ENCODE measurements around the gene CDON. TPM values are rescaled to one million over a fixed set of nuclear protein-coding genes. Genes with fewer than 3 reads are reported as not detected.

Gene CDON
- total RNA-seq, 2 donors from 2014 or later: 17.6 to 21.9 TPM

DNA sequence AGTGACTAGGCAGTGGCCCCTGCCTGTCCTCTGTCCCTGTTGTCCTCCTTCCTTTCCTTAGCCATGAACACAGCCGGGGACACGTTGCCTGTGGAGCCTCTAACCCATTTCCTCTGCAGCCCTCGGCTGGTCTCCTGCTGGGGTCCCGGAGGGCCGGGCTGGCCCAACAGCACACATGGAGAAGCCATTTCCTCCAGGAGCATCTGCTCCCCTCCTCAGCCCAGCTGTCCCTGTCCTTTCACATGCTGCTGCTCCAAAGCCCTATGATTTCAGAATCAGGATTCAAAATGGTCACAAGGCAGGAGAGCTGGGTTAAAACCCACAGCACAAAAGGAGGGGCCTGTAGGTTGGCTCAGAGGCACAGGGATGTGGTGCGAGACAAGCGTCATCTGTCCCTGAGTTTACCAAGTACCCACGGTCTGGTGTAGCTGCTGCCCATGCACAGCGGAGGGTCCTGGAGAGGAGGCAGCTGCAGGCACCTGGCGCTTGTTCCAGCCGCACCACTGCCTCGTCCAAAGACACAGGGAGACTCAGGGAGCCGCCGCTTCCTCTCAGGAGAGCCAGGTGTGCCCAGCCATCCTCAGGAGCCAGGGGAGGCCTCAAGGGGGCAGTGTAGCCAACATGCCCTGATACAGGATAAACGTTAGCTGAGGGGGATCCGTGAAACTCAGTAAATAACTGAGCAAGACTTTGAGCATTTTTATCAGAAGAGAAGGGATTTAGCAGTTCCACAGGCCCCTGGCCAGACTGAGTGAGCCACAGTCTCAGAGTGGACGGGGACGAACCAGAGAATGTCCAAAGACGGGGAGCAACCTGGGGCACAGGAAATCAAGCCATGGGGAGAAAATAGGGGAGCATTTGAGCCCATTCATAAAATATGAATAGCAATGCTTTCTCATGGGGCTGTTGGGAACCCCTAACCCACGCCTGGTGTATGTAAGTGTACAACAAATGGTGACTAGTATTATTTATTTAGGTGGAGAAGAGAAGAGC is 120.8 kb downstream of the CDON start:
- Histone ChIP-seq H3K9me3 (no peaks in the 10 kb centered on the region), H3K27ac (peak overlapping the region in 1 of 2 donors; percentile 5), H3K4me1 (peaks cover 0 to 13% of the 10 kb centered on the region in 2 donors), H3K36me3 (no peaks in the 10 kb centered on the region), H3K27me3 (no peaks in the 10 kb centered on the region), H3K4me3 (no peak overlapping the region)
- peak; percentile 68 for DNase-seq (ENCODE audit: low spot score)
- TF ChIP-seq, protein P1, sequence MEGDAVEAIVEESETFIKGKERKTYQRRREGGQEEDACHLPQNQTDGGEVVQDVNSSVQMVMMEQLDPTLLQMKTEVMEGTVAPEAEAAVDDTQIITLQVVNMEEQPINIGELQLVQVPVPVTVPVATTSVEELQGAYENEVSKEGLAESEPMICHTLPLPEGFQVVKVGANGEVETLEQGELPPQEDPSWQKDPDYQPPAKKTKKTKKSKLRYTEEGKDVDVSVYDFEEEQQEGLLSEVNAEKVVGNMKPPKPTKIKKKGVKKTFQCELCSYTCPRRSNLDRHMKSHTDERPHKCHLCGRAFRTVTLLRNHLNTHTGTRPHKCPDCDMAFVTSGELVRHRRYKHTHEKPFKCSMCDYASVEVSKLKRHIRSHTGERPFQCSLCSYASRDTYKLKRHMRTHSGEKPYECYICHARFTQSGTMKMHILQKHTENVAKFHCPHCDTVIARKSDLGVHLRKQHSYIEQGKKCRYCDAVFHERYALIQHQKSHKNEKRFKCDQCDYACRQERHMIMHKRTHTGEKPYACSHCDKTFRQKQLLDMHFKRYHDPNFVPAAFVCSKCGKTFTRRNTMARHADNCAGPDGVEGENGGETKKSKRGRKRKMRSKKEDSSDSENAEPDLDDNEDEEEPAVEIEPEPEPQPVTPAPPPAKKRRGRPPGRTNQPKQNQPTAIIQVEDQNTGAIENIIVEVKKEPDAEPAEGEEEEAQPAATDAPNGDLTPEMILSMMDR (IDR thresholded peaks at IDR 0.05): peak; percentile 45 to 75

DNA sequence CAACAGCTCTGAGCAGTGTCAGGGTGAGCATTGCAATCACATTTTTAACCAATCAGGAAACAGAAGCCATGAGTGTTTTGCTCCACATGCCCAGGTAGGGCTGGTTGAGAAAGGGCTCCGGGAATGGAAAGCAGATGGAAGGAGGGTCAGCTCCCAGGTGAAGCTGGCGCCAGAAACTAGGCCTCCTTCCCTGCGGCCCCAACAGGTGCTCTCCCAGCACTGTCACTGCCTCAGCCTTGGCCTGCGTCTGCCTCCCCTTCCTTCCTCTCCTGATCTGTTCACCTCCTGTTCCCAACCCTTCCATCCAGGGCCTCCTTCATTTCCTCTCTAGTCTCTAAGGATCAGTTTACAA is 121.4 kb downstream of the CDON start:
- no peaks in the 10 kb centered on the region for H3K9me3 ChIP-seq
- peaks cover 0 to 13% of the 10 kb centered on the region in 2 donors for H3K4me1 ChIP-seq
- no peaks in the 10 kb centered on the region for H3K36me3 ChIP-seq
- DNase-seq (ENCODE audit: low spot score): peak; percentile 18
- no peak overlapping the region for H3K4me3 ChIP-seq
- TF ChIP-seq, protein P1 (IDR thresholded peaks at IDR 0.05): no peak
- peak overlapping the region in 1 of 2 donors; percentile 5 for H3K27ac ChIP-seq
- H3K27me3 ChIP-seq: no peaks in the 10 kb centered on the region

DNA sequence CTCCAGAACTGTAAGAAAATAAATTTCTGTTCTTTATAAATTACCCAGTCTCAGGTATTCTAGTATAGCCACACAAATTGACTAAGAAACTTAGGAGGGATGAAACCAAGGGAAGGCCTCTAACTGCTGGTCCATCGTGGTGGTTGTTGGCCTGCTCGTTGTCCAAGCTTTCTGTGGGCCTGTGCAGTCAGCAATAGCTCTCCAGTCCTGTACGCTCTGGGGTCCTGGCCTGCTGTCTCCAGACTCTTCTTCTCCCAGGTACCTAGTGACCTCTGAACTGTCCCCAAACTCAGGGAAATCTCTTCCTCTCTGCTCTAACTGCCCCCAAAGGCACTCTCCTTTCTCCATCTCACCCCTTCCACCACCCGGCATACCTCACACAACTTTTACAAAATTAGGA is 122.5 kb downstream of the CDON start:
- peaks cover 0 to 13% of the 10 kb centered on the region in 2 donors for H3K4me1 ChIP-seq
- no peak overlapping the region for H3K27ac ChIP-seq
- H3K4me3 ChIP-seq: no peak overlapping the region
- no peaks in the 10 kb centered on the region for H3K27me3 ChIP-seq
- peak; percentile 46 for DNase-seq (ENCODE audit: low spot score)
- H3K36me3 ChIP-seq: no peaks in the 10 kb centered on the region
- H3K9me3 ChIP-seq: no peaks in the 10 kb centered on the region
- TF ChIP-seq, protein P1 (IDR thresholded peaks at IDR 0.05): no peak

DNA sequence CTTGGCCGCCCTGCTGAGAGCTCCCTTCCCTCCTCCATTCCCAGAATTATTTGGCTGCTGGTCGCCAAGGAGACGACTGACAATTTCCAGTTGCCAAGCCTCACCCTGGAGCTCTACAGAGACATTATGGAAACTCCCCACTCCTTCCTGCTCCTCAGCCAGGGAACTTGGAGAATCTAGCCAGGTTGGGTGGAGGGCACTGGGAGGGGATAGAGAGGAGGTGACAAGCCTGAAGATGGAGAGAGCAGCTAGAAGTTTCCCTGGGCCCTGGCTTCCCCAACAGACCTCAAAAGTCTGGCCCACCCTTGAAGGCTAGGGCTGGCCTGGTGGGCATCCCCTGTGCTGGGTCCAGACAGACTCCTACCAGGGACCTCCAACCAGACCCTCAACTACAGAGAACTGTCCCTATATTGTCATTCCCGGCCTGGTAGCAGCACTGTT is 123.6 kb downstream of the CDON start:
- DNase-seq (ENCODE audit: low spot score): peak; percentile 57
- Histone ChIP-seq H3K36me3 (no peaks in the 10 kb centered on the region), H3K4me3 (no peak overlapping the region), H3K27me3 (no peaks in the 10 kb centered on the region), H3K9me3 (no peaks in the 10 kb centered on the region), H3K27ac (no peak overlapping the region), H3K4me1 (peaks cover 0 to 13% of the 10 kb centered on the region in 2 donors)
- TF ChIP-seq, protein P1 (IDR thresholded peaks at IDR 0.05): no peak

DNA sequence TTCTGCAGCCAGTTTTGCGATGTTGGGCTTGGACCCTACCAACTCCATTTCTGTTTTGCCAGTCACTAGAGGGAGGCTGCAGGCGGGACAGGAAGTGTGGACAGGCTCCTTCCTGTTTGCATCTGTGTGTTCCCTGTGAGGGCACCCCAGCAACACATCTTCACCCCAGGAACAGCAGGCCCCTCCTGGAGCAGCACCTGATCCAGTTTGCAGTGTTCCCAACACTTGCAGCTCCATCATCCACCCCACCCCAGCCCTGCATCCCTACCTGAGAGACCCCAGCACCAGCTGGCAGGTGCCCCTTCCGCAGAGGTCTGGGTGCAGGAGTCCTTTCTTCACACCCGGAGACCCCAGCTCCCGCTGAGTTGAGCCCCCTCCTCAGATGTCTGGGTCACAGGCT is 124.2 kb downstream of the CDON start:
- TF ChIP-seq, protein P1 (IDR thresholded peaks at IDR 0.05): no peak
- Histone ChIP-seq H3K4me1 (peaks cover 0 to 13% of the 10 kb centered on the region in 2 donors), H3K27ac (no peak overlapping the region), H3K27me3 (no peaks in the 10 kb centered on the region), H3K4me3 (no peak overlapping the region), H3K36me3 (no peaks in the 10 kb centered on the region), H3K9me3 (no peaks in the 10 kb centered on the region)
- DNase-seq (ENCODE audit: low spot score): peak; percentile 44

All from right atrium auricular region (tissue), 2 donors.